ENCODE measurements around the gene HES1.

The HES1 gene

GRCh38 chr3:194177141-194177540 is 41.2 kb downstream of the HES1 start:
- Mint-ChIP-seq H3K4me1 (peaks cover 40% of the 10 kb centered on the region), H3K36me3 (ENCODE audit: low read depth) (no peaks in the 10 kb centered on the region), H3K4me3 (no peak overlapping the region), H3K9me3 (peaks cover 3% of the 10 kb centered on the region), H3K27ac (peak overlapping the region; percentile 3 to 46 (median 13)), H3K27me3 (ENCODE audit: low read depth) (peaks cover 59% of the 10 kb centered on the region)
- TF ChIP-seq CTCF (IDR thresholded peaks at IDR 0.05; ENCODE audit: unreplicated experiment in 3 of 3) = no peak

DNA sequence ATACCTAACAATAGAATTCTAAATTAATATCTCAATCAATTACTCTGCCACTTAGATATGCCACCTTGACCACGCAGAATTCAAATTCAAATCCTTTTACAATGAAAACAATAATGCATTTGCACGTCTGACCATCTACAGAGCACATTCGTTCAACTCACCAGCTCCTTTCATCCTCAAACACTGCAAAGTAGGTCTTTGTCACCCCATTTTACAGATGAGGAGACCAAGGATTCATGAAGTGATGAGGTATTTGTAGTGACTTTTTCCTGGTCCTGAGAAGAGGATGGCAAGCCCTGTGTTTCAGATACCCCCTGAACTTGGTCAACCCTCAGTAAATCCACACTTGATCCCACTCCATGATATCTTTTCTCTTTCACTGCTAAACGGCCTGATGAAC is 42.2 kb downstream of the HES1 start:
- Mint-ChIP-seq H3K27me3 (ENCODE audit: low read depth) (peaks cover 49% of the 10 kb centered on the region), H3K4me3 (no peak overlapping the region), H3K27ac (peak overlapping the region in 2 of 3 experiments; percentile 34 to 37), H3K4me1 (peaks cover 40% of the 10 kb centered on the region), H3K36me3 (ENCODE audit: low read depth) (no peaks in the 10 kb centered on the region), H3K9me3 (peaks cover 3% of the 10 kb centered on the region)
- no peak for TF ChIP-seq CTCF (IDR thresholded peaks at IDR 0.05; ENCODE audit: unreplicated experiment in 3 of 3)

DNA sequence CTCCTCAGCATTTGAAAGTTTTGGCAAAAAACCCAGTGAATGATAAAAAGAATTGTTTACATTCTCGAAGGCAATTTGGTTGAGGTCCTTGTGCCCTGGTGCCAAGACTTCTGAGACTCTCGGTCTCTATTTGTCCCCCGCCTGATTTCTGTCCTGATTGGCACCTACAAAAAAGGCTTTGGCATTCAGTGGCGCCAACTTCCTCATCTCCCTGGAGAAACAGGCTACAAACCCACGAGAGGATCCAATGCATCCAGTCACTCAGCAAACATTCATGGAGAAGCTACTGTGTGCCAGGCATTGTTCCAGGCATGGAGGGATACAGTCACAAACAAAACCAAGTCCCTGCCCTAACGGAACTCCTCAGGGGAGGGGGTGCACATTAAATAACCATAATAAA is 42.7 kb downstream of the HES1 start:
- Mint-ChIP-seq H3K4me1 (peaks cover 41% of the 10 kb centered on the region), H3K4me3 (no peak overlapping the region), H3K27ac (peak overlapping the region in 1 of 3 experiments; percentile 37), H3K9me3 (peaks cover 3% of the 10 kb centered on the region), H3K36me3 (ENCODE audit: low read depth) (no peaks in the 10 kb centered on the region), H3K27me3 (ENCODE audit: low read depth) (peaks cover 49% of the 10 kb centered on the region)
- no peak for TF ChIP-seq CTCF (IDR thresholded peaks at IDR 0.05; ENCODE audit: unreplicated experiment in 3 of 3)

- Mint-ChIP-seq H3K4me3 (no peak overlapping the region), H3K4me1 (peaks cover 47% of the 10 kb centered on the region), H3K36me3 (ENCODE audit: low read depth) (no peaks in the 10 kb centered on the region), H3K27ac (peak overlapping the region in 1 of 3 experiments; percentile 65), H3K9me3 (peaks cover 3% of the 10 kb centered on the region), H3K27me3 (ENCODE audit: low read depth) (peaks cover 43% of the 10 kb centered on the region)
- no peak for TF ChIP-seq CTCF (IDR thresholded peaks at IDR 0.05; ENCODE audit: unreplicated experiment in 3 of 3)
Observed at GRCh38 chr3:194180570-194180969, 44.6 kb downstream of the HES1 start.

DNA sequence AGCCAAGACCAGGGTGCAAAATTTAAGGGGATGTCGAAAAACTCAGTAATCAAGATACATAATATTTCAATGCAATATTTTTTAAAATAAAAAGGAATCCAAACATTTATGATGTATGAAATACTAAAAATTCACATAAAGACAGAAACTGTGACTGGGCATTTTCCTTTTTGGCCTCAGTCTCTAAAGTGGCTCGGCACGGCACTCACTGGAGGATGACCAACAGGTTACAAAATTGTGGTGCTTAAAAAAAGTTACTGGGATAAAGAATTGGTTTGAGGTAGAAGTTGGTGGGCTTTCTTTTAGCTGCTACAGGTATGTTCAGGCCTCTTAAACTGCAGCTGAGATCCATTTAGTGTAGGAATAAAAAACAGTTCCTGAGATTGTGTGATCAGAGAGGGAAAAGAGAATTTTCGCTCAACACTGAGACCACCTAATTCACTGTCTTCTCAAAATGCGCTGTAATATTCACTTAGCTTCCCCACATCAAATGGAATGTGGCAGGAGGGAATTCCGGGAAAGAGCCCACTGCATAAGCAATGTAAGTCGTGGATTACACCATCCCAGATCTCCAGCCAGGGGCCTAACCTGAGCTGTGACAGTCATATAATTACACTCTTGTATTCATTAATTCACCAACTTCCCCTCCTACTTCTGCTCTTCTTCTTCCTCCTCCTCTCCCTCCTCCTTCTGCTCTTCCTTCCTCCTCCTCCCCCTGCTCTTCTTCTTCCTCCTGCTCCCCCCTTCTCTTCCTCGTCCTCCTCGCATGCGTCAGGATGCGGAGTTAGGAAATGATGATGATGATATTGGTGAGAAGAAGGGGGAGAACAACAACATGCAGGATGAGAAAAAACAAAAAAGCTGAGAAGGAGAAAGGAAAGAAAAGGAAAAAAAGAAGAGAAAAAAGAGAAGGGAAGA is 45.9 kb downstream of the HES1 start:
- Mint-ChIP-seq H3K4me1 (peaks cover 42% of the 10 kb centered on the region), H3K36me3 (ENCODE audit: low read depth) (no peaks in the 10 kb centered on the region), H3K27me3 (ENCODE audit: low read depth) (peaks cover 34% of the 10 kb centered on the region), H3K9me3 (peaks cover 3% of the 10 kb centered on the region), H3K27ac (peak overlapping the region in 1 of 3 experiments; percentile 25), H3K4me3 (no peak overlapping the region)
- no peak for TF ChIP-seq CTCF (IDR thresholded peaks at IDR 0.05; ENCODE audit: unreplicated experiment in 3 of 3)

GRCh38 chr3:194183271-194183670 is 47.3 kb downstream of the HES1 start:
- no peaks in the 10 kb centered on the region for H3K36me3 Mint-ChIP-seq (ENCODE audit: low read depth)
- no peak overlapping the region for H3K27ac Mint-ChIP-seq
- peaks cover 3% of the 10 kb centered on the region for H3K9me3 Mint-ChIP-seq
- no peak for TF ChIP-seq CTCF (IDR thresholded peaks at IDR 0.05; ENCODE audit: unreplicated experiment in 3 of 3)
- no peak overlapping the region for H3K4me3 Mint-ChIP-seq
- peaks cover 37% of the 10 kb centered on the region for H3K4me1 Mint-ChIP-seq
- peaks cover 26% of the 10 kb centered on the region for H3K27me3 Mint-ChIP-seq (ENCODE audit: low read depth)

All from nephron (organoid).